IgD-negative memory B cell (primary cell): ENCODE results near the gene NEGR1. TPM values are rescaled to one million over a fixed set of nuclear protein-coding genes. Genes with fewer than 3 reads are reported as not detected.
"Not testable (repeated sequence)": the region's sequence is repeated elsewhere in the genome, so short reads cannot be mapped to it uniquely, and the experiment has no call there.

ENCODE experiments used
- H3K27ac Mint-ChIP-seq, 3 donors: one replicate each; pipeline ENCODE4 v1.8.0; 2020 to 2022; ENCODE audit warnings: mild to moderate bottlenecking in 3 of 3, mixed read lengths in 3 of 3, moderate library complexity in 1 of 3
- H3K27me3 Mint-ChIP-seq: one replicate; pipeline ENCODE4 v1.8.0; 2021; ENCODE audit warnings: mixed read lengths
- H3K36me3 Mint-ChIP-seq: one replicate; pipeline ENCODE4 v1.8.0; 2020; ENCODE audit warnings: mild to moderate bottlenecking, mixed read lengths
- H3K4me1 Mint-ChIP-seq, 3 donors: one replicate each; pipeline ENCODE4 v1.8.0; 2020 to 2022; ENCODE audit warnings: mixed read lengths in 3 of 3, mild to moderate bottlenecking in 1 of 3
- H3K4me3 Mint-ChIP-seq, 4 donors: one replicate each; pipeline ENCODE4 v1.8.0; 2020 to 2022; ENCODE audit warnings: mild to moderate bottlenecking in 4 of 4, mixed read lengths in 4 of 4, moderate library complexity in 3 of 4
- H3K9me3 Mint-ChIP-seq, 3 donors: one replicate each; pipeline ENCODE4 v1.8.0; 2020 to 2021; ENCODE audit warnings: mixed read lengths in 3 of 3, mild to moderate bottlenecking in 1 of 3
- polyA plus RNA-seq: library from polyadenylated mRNA; unstranded; fragments of 300-500 nt; fragmentation: Illumina TruSeq; gene quantifications from one replicate; pipeline ENCODE4 v1.2.3, GENCODE V29; 2021

NEGR1 gene
- polyA plus RNA-seq, 1 donor from 2014 or later: not detected

DNA sequence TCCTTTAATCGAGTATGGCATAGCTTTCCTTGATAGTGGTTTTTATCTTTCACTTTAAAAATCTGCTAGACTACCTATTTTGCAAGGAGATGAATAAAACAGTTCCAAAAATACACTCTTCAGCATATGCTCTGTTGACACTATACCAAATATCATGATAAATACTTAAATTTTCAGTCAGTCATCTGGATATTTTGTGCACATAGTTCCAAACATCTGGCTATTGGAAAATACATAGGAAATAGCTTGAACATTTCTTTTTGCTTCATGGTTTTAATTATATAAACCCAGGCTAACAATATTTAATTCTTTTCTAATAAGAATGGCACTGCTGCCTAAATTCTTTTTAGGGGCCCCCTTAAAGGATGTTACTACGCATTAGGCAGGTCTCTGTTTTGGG lies 342.1 kb downstream of the NEGR1 start:
- Mint-ChIP-seq H3K9me3 (peaks cover 1 to 5% (median 2%) of the 10 kb centered on the region in 3 donors), H3K4me3 (no peak overlapping the region), H3K27me3 (no peaks in the 10 kb centered on the region), H3K36me3 (no peaks in the 10 kb centered on the region), H3K4me1 (no peaks in the 10 kb centered on the region), H3K27ac (no peak overlapping the region)

DNA sequence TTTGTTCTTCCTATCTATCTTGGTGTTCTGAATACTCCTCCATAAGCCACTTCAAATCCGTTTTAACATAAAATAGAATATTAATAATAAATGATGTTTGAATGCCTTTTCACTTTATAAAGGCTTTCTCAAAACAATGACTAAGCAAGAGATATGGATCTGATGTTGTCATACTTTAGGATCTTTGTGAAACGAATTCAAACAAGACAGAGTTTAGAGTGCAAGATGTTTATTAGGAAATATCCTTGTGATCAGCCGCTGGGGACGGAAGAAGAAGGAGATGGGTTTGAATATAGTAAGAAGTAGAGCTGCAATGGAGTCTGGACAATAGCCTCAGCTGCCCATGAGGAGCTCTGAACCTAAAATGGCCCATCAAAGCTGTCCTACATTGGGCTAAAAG lies 351.8 kb downstream of the NEGR1 start:
- peaks cover 0 to 4% (median 0%) of the 10 kb centered on the region in 3 donors for H3K9me3 Mint-ChIP-seq
- peak overlapping the region in 1 of 3 donors; percentile 41 for H3K27ac Mint-ChIP-seq
- no peaks in the 10 kb centered on the region for H3K27me3 Mint-ChIP-seq
- no peak overlapping the region for H3K4me3 Mint-ChIP-seq
- no peaks in the 10 kb centered on the region for H3K4me1 Mint-ChIP-seq
- no peaks in the 10 kb centered on the region for H3K36me3 Mint-ChIP-seq

DNA sequence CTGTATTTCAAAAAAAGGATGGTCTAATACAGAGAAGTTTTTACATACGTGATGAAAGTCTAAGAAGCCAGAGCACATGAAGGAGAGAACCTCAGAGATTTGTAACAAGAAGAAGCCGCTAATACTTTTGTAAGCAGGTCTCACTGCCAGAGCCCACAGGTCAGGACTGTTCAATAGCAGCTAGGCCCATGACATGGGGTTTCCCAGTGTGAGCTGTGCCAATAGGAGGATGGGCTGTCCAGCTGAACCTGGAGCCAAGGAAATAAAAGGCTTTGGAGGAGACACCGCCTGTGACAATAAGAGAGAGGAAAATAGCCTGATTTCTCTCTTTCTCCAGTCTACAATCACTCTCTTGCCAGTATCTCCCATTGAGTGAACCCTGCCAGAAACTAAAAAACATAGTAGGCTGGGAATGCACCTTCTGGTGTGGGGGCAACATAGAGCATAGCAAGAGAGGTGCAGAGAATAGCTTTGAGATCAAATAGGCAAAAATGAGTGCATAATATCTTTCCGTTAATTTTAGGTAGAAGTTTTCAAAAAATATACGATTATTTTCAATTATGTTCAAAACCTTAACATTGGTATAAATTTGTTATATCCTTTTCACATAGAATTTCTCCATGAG lies 360.3 kb downstream of the NEGR1 start:
- Mint-ChIP-seq H3K27me3 (no peaks in the 10 kb centered on the region), H3K36me3 (no peaks in the 10 kb centered on the region), H3K9me3 (peaks cover 0 to 1% (median 0%) of the 10 kb centered on the region in 3 donors), H3K4me3 (no peak overlapping the region), H3K27ac (no peak overlapping the region), H3K4me1 (no peaks in the 10 kb centered on the region)

DNA sequence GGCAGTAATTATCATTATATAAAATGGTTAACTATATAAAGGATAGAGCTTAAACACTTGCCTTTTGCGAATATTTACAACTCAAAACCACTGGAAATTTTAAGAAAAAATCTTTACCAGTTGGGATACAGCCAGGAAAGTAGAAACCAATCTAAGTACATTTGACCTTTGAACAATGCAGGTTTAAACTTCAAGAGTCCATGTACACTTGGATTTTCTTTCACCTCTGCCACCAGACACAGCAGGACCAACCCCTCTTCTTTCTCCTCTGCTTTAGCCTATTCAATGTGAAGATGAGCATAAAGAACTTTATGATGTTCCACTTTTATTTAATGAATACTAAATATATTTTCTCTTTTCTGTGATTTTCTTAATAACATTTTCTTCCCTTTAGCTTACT lies 361.1 kb downstream of the NEGR1 start:
- no peak overlapping the region for H3K27ac Mint-ChIP-seq
- peaks cover 0 to 4% (median 0%) of the 10 kb centered on the region in 3 donors for H3K9me3 Mint-ChIP-seq
- no peaks in the 10 kb centered on the region for H3K36me3 Mint-ChIP-seq
- H3K4me1 Mint-ChIP-seq: peaks cover 0 to 1% (median 0%) of the 10 kb centered on the region in 3 donors
- no peak overlapping the region for H3K4me3 Mint-ChIP-seq
- H3K27me3 Mint-ChIP-seq: no peaks in the 10 kb centered on the region

DNA sequence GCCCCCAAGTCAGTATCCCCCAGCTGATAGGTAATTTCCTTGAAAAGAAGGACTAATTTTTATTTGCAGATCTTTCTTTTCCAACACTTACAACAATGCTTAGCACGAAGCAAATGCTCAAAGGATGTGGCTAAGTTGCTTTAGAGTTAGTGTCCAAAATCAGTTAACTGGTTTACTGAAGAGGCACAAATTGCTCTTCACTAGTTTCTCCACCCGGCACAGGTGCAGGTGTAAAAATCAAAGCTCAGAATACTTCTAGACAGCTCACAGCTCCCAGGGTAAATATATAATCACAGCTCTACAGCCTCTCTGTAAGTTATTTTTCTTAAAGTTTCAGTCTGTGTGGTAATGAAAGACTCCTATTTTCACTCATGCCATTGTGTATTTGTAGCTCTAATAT lies 361.8 kb downstream of the NEGR1 start:
- H3K27me3 Mint-ChIP-seq: no peaks in the 10 kb centered on the region
- H3K4me3 Mint-ChIP-seq: no peak overlapping the region
- peaks cover 0 to 1% (median 0%) of the 10 kb centered on the region in 3 donors for H3K4me1 Mint-ChIP-seq
- H3K36me3 Mint-ChIP-seq: no peaks in the 10 kb centered on the region
- peaks cover 0 to 4% (median 0%) of the 10 kb centered on the region in 3 donors for H3K9me3 Mint-ChIP-seq
- H3K27ac Mint-ChIP-seq: no peak overlapping the region

DNA sequence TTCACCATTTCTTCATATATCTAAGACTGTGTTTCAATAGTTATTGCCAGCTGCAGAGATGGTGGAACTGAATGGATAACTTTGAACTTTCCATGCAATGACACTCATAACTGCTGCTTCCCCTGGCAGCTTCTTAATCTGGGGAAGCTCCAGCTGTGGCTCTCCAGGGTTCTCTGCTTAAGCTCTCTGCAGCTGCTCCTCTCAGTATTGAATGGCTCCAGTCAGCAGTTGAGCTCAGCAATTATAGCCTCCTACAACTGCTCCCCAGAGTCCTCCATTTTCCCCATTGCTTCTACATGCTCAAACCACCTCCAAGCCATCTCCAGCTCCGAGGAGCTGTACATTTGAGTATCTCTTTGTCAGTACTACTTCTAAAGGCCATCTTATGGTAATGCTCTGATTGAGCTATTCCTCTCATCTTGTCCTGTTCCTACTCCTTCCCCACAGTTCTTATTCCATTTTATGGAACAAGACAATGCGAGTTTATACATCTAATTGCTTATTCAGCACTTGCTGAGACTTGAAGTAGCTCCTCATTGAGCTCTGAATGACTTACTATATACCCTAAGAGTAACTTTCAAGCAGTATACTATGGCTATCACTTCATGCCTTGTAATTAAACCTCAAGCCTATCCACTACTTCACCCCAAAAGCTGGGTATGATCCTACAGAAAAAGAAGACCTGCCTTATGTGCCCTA lies 362.4 kb downstream of the NEGR1 start:
- Mint-ChIP-seq H3K27me3 (no peaks in the 10 kb centered on the region), H3K36me3 (no peaks in the 10 kb centered on the region), H3K27ac (no peak overlapping the region), H3K9me3 (peaks cover 0 to 4% (median 0%) of the 10 kb centered on the region in 3 donors), H3K4me1 (peaks cover 0 to 1% (median 0%) of the 10 kb centered on the region in 3 donors), H3K4me3 (no peak overlapping the region)

DNA sequence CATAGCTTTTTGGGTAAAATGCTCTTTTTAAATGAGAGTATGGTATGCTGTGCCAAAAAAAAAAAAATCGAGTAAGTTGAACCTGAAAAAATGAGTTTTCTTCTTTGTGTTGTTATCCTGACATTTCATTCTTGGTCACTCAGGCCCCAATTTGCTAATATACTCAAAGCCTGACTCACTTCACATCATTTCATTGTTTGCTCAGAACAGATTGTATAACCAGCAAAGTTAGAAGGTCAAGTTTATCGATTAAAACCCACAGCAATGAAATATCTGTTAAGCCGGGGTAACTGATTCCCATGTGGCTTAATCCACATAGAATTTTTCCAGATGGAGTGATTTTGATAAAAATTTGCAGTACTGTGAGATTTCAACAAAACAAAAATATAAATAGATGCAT lies 363.7 kb downstream of the NEGR1 start:
- H3K27me3 Mint-ChIP-seq: no peaks in the 10 kb centered on the region
- peaks cover 0 to 4% (median 0%) of the 10 kb centered on the region in 3 donors for H3K9me3 Mint-ChIP-seq
- peaks cover 0 to 1% (median 0%) of the 10 kb centered on the region in 3 donors for H3K4me1 Mint-ChIP-seq

DNA sequence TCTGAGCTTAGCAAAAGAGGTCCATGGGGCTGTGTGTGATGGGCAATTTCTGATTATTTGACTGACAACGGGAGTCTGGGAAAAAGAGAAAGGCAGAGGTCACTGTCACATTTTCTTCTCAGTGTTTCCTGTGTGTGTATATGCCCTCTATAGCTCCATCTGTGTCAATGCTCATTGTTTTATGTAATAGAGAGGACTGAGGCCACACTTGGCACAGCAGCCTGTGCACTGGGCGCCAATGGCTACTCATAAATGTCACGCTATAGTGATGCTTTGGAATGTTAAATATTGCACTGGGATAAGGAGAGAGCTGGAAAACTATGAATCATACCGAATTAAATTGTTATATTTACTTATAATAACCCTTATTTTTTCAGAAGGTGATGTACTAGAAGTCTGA lies 365.4 kb downstream of the NEGR1 start:
- Mint-ChIP-seq H3K4me3 (no peak overlapping the region), H3K4me1 (peaks cover 0 to 1% (median 0%) of the 10 kb centered on the region in 3 donors), H3K27ac (no peak overlapping the region), H3K36me3 (no peaks in the 10 kb centered on the region), H3K9me3 (peaks cover 0 to 5% (median 0%) of the 10 kb centered on the region in 3 donors), H3K27me3 (no peaks in the 10 kb centered on the region)

More for the DNA sequence above, 363.7 kb downstream of the NEGR1 start:
- H3K27ac Mint-ChIP-seq: no peak overlapping the region
- no peaks in the 10 kb centered on the region for H3K36me3 Mint-ChIP-seq
- no peak overlapping the region for H3K4me3 Mint-ChIP-seq

DNA sequence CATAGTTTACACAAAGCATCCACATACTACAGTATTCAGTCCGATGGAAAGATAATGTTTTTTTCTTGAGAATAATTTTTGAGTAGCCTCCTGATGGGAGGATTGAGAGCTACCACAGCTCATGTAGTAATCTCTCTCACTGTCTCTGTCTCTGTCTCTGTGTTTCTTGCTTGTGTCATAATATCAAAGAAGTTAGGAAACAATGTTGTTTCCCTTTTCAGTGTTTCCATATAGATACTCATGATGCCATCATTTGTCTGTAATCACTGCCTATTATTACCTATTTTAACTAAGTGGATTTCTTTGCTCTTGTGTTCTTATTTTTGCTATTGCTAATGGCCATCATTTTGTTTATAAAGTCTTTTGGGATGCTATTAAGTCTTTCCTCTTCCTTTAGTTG lies 367.7 kb downstream of the NEGR1 start:
- peaks cover 0 to 5% (median 3%) of the 10 kb centered on the region in 3 donors for H3K9me3 Mint-ChIP-seq

DNA sequence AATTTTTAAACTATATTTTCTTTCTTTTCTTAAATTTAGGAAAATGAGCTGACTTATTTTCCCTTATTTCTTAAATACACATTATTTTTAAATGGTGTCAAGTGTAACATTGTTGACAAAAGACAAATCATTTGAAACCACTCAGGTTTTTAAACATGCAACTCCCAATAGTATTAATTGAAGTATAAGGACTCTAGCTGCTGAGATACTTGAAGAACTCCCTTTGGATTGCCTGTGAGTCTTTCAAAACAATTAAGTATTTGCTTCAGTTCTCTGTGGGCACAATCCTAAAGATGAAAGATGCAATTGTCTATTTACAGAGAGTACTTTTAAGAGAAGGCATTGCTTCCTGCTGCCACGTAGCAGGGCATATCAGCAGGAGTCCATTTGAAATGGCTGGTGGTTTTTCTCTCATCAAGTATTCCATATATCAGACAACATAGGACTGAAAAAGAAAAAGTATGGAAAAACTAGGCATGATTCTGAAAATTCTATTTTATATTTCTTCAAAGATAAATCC lies 373.4 kb downstream of the NEGR1 start:
- H3K27me3 Mint-ChIP-seq: no peaks in the 10 kb centered on the region
- no peak overlapping the region for H3K27ac Mint-ChIP-seq
- peaks cover 0 to 6% (median 2%) of the 10 kb centered on the region in 3 donors for H3K9me3 Mint-ChIP-seq
- H3K36me3 Mint-ChIP-seq: no peaks in the 10 kb centered on the region
- H3K4me3 Mint-ChIP-seq: no peak overlapping the region
- no peaks in the 10 kb centered on the region for H3K4me1 Mint-ChIP-seq

More for the DNA sequence above, 367.7 kb downstream of the NEGR1 start:
- no peaks in the 10 kb centered on the region for H3K27me3 Mint-ChIP-seq
- no peaks in the 10 kb centered on the region for H3K36me3 Mint-ChIP-seq
- no peak overlapping the region for H3K27ac Mint-ChIP-seq
- peaks cover 0 to 1% (median 0%) of the 10 kb centered on the region in 3 donors for H3K4me1 Mint-ChIP-seq
- H3K4me3 Mint-ChIP-seq: no peak overlapping the region

DNA sequence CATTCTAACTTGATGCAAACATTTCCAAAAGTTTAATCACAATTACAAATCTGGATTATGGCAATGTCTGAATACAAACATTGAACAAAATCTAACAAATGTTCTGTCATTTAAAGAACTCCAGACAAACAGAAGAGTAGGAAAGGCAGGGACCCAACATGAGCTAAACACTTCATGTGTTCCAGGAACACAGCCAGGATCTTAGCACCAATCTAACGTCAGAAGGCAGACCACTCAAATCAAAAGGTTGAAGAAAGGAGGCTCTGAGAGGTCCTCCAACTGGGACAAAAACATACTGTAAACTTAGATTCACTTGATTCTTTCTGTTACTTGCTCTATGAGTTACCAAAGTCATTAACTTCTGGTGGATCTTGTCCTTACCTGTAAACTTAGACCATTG lies 374.0 kb downstream of the NEGR1 start:
- H3K4me1 Mint-ChIP-seq: no peaks in the 10 kb centered on the region
- H3K9me3 Mint-ChIP-seq: peaks cover 0 to 6% (median under 1%) of the 10 kb centered on the region in 3 donors
- H3K27ac Mint-ChIP-seq: no peak overlapping the region
- no peaks in the 10 kb centered on the region for H3K36me3 Mint-ChIP-seq
- no peak overlapping the region for H3K4me3 Mint-ChIP-seq
- H3K27me3 Mint-ChIP-seq: no peaks in the 10 kb centered on the region

DNA sequence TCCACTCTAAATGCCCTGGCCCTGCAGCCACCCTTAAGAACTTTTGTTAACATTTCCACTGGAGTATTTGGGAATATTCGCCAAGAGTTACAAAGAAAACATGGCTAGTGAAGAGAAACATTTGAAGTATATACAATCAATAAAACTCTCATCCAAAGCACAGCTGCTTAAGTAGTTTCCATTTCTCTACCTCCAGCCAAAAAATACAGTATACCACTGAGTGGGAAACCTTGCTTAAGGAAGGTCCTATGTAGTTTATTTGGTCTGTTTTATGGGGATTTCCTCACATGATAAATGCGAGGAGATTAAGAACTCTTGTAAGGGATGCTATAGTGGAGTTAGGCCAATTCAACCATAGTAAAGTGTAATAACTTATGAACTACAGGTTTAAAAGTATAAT lies 382.5 kb downstream of the NEGR1 start:
- Mint-ChIP-seq H3K9me3 (no peaks in the 10 kb centered on the region), H3K4me3 (no peak overlapping the region), H3K27me3 (no peaks in the 10 kb centered on the region), H3K4me1 (no peaks in the 10 kb centered on the region), H3K36me3 (no peaks in the 10 kb centered on the region), H3K27ac (no peak overlapping the region)

DNA sequence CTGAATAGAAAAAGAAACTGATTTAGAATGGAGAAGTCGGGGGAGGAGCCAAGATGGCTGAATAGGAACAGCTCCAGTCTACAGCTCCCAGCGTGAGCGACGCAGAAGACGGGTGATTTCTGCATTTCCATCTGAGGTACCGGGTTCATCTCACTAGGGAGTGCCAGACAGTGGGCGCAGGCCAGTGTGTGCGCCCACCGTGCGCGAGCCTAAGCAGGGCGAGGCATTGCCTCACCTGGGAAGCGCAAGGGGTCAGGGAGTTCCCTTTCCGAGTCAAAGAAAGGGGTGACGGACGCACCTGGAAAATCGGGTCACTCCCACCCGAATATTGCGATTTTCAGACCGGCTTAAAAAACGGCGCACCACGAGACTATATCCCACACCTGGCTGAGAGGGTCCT lies 394.2 kb downstream of the NEGR1 start:
- not testable (repeated sequence) for H3K9me3 Mint-ChIP-seq, H3K27me3 Mint-ChIP-seq

DNA sequence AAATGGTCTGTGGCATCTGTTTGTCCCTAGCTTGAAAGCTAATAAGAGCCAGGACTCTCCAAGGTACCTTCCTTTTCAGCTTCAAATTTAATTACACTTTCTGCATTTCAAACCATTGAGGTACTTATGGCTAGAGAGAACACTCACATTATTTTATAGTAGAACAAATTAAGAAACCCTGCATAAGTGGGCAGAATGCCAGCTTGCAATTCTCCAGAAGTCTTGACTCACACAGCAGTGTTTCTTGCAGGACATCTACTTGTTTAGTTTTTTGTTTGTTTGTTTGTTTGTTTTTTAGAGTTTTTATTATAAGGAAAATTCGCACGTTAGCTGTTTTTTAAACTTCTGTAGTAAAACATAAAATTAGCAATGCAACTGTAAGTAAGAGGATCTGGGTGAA lies 397.2 kb downstream of the NEGR1 start:
- H3K4me3 Mint-ChIP-seq: no peak overlapping the region
- peaks cover 1% of the 10 kb centered on the region for H3K36me3 Mint-ChIP-seq
- H3K27me3 Mint-ChIP-seq: no peaks in the 10 kb centered on the region

More for the DNA sequence above, 394.2 kb downstream of the NEGR1 start:
- H3K4me3 Mint-ChIP-seq, H3K36me3 Mint-ChIP-seq, H3K27ac Mint-ChIP-seq, H3K4me1 Mint-ChIP-seq: not testable (repeated sequence)

DNA sequence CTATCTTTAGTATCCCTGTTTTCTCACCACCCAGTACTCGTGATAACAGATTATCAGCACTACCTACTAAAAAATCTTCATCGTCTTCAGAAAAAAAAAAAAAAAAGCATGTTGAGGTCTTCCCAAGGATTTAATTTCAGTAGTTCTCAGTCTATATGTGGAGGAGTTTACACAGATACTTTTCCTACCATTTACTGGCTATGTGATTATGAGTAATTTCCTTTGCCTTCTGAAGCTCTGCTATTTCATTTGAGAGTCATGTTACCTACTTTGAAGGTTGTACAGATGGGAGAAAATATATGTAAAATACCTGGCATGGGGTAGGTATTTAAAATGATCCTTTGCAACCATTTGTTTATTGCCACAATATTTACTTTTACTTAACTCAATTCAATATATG lies 399.7 kb downstream of the NEGR1 start:
- Mint-ChIP-seq H3K27me3 (no peaks in the 10 kb centered on the region), H3K27ac (no peak overlapping the region), H3K36me3 (peaks cover 1% of the 10 kb centered on the region), H3K4me3 (no peak overlapping the region), H3K9me3 (peaks cover 0 to 3% (median 0%) of the 10 kb centered on the region in 3 donors), H3K4me1 (no peaks in the 10 kb centered on the region)

More for the DNA sequence above, 397.2 kb downstream of the NEGR1 start:
- peaks cover 0 to 3% (median 0%) of the 10 kb centered on the region in 3 donors for H3K9me3 Mint-ChIP-seq
- no peaks in the 10 kb centered on the region for H3K4me1 Mint-ChIP-seq
- no peak overlapping the region for H3K27ac Mint-ChIP-seq
